B cell (primary cell): ENCODE measurements around the gene THSD4. TPM values are rescaled to one million over a fixed set of nuclear protein-coding genes. Genes with fewer than 3 reads are reported as not detected.

Experiments
- ATAC-seq: fragments of 200-7000 bp; cut with Tn5 transposase; one replicate; pipeline ENCODE4 v1.10.0; 2021; ENCODE audit warnings: low read depth, mild to moderate bottlenecking, moderate number of reproducible peaks, moderate library complexity
- CTCF ChIA-PET: fragments of 350-600 bp; sonication (Branson Sonifier 250); formaldehyde crosslinking; loops from one replicate; lab custom pipeline; 2021; ENCODE audit warnings: antibody characterized with exemption, inconsistent platforms; lab: Charles Lee
- POLR2A ChIA-PET: fragments of 350-600 bp; sonication (Branson Sonifier 250); formaldehyde crosslinking; loops from one replicate; lab custom pipeline; 2021; ENCODE audit warnings: antibody characterized with exemption; lab: Charles Lee
- DNase-seq: peaks from one replicate; pipeline ENCODE4 v3.0.0; 2013
- H2AFZ ChIP-seq: 2 replicates; pipeline ENCODE4 v1.6.1; 2012; ENCODE audit warnings: mild to moderate bottlenecking, low read depth, low read length; ENCODE audit not compliant: insufficient read depth, poor library complexity, severe bottlenecking
- H3K27ac ChIP-seq, 2 donors: 1 replicate in 1 of 2; 2 replicates in 1 of 2; pipeline ENCODE4 v1.5.1; 2012 to 2013; ENCODE audit warnings: low read length in 2 of 2, mild to moderate bottlenecking in 2 of 2, moderate library complexity in 1 of 2
- H3K27me3 ChIP-seq, 4 experiments: fragments of 200-600 bp in 1 of 4; sonication (generic) in 1 of 4; replicated peaks in 1 of 4; 1 replicate in 2 of 4; 2 replicates in 2 of 4; pipeline versions ENCODE4 v1.6.1 to v1.7.0; 2013 to 2016; ENCODE audit warnings: low read length in 3 of 4, mild to moderate bottlenecking in 2 of 4, mixed read lengths in 1 of 4, moderate library complexity in 1 of 4; ENCODE audit not compliant: insufficient read depth in 4 of 4, control insufficient read depth in 3 of 4; ENCODE audit errors: control extremely low read depth in 1 of 4
- H3K36me3 ChIP-seq, 2 experiments: replicated peaks in 1 of 2; 1 replicate in 1 of 2; 2 replicates in 1 of 2; pipeline versions ENCODE4 v1.6.1 to v1.7.1; 2013; ENCODE audit warnings: low read length in 1 of 2; ENCODE audit not compliant: insufficient read depth in 2 of 2, control insufficient read depth in 1 of 2; ENCODE audit errors: control extremely low read depth in 1 of 2, extremely low read depth in 1 of 2
- H3K4me1 ChIP-seq, 2 donors: fragments of 200-600 bp in 1 of 2; sonication (generic) in 1 of 2; 1 replicate in 1 of 2; 2 replicates in 1 of 2; pipeline versions ENCODE4 v1.5.1 to v1.6.1; 2013 to 2017; ENCODE audit warnings: low read length in 2 of 2; ENCODE audit not compliant: control insufficient read depth in 2 of 2, insufficient read depth in 2 of 2
- H3K4me2 ChIP-seq: replicated peaks from 2 replicates; pipeline ENCODE3; 2012; ENCODE audit warnings: mild to moderate bottlenecking, low read depth, low read length; ENCODE audit not compliant: poor library complexity, severe bottlenecking
- H3K4me3 ChIP-seq, 5 experiments: fragments of 200-600 bp in 1 of 5; sonication (generic) in 1 of 5; 1 replicate in 3 of 5; 2 replicates in 2 of 5; pipeline versions ENCODE4 v1.5.1 to v1.7.0; 2011 to 2016; ENCODE audit warnings: low read length in 4 of 5, mild to moderate bottlenecking in 4 of 5, low read depth in 2 of 5, control low read depth in 1 of 5, moderate library complexity in 1 of 5; ENCODE audit not compliant: insufficient read depth in 1 of 5; ENCODE audit errors: control extremely low read depth in 1 of 5, extremely low read depth in 1 of 5
- H3K79me2 ChIP-seq: fragments of 200-600 bp; sonication (generic); one replicate; pipeline ENCODE4 v1.6.0; 2016; ENCODE audit warnings: low read length; ENCODE audit not compliant: control insufficient read depth, insufficient read depth
- H3K9ac ChIP-seq: fragments of 200-600 bp; sonication (generic); 2 replicates; pipeline ENCODE4 v1.6.1; 2017; ENCODE audit warnings: mild to moderate bottlenecking, low read length, moderate library complexity
- H3K9me3 ChIP-seq, 3 donors: one replicate each; pipeline versions ENCODE4 v1.6.1 to v1.7.1; 2013; ENCODE audit warnings: low read length in 2 of 3; ENCODE audit not compliant: control insufficient read depth in 2 of 3, insufficient read depth in 1 of 3; ENCODE audit errors: control extremely low read depth in 1 of 3
- H4K20me1 ChIP-seq: 2 replicates; pipeline ENCODE4 v1.6.0; 2012; ENCODE audit warnings: mild to moderate bottlenecking, low read length; ENCODE audit not compliant: insufficient read depth, control insufficient read depth, poor library complexity, severe bottlenecking
- H3K27ac Mint-ChIP-seq: one replicate; pipeline ENCODE4 v1.8.0; 2021; ENCODE audit warnings: mixed read lengths
- H3K27me3 Mint-ChIP-seq: one replicate; pipeline ENCODE4 v1.8.0; 2021; ENCODE audit warnings: mixed read lengths
- H3K4me1 Mint-ChIP-seq: one replicate; pipeline ENCODE4 v1.8.0; 2021; ENCODE audit warnings: mixed read lengths
- H3K4me3 Mint-ChIP-seq: one replicate; pipeline ENCODE4 v1.8.0; 2021; ENCODE audit warnings: mixed read lengths
- H3K9me3 Mint-ChIP-seq: one replicate; pipeline ENCODE4 v1.8.0; 2022; ENCODE audit warnings: mixed read lengths; ENCODE audit not compliant: insufficient read depth
- CTCF ChIP-seq: fragments of 200-600 bp; IDR thresholded peaks from one replicate; pipeline ENCODE4 v1.8.0; 2022; ENCODE audit warnings: antibody characterized with exemption, mild to moderate bottlenecking
- EZH2 ChIP-seq: IDR thresholded peaks from 2 replicates; pipeline ENCODE4 v1.6.1; 2012; ENCODE audit warnings: borderline replicate concordance, low read depth, mild to moderate bottlenecking, moderate library complexity, low read length; ENCODE audit not compliant: insufficient read depth, poor library complexity, severe bottlenecking
- WGBS: methylation state at CpG from one replicate; pipeline ENCODE4 v1.1.5; 2013; ENCODE audit warnings: missing lambda C conversion rate; ENCODE audit not compliant: insufficient coverage; 5-methylcytosine and 5-hydroxymethylcytosine counted together
- intact Hi-C: fragments of 100-400 bp; cut with micrococcal nuclease; formaldehyde crosslinking; loops from one replicate; pipeline ENCODE4 v1.10.0; 2022
- polyA plus RNA-seq: library from polyadenylated mRNA; depleted of rRNA; stranded (reverse); fragments of >200 nt; gene quantifications from 2 replicates; pipeline ENCODE4 v1.2.3, GENCODE V29; 2012
- total RNA-seq, 2 donors: library from RNA; stranded (reverse); fragments of 120-200 nt in 1 of 2; gene quantifications; 1 replicate in 1 of 2; 2 replicates in 1 of 2; pipeline versions ENCODE4 v1.2.3 to v1.2.4, GENCODE V29; 2013 to 2022

Gene THSD4
- total and polyA plus RNA-seq, 2 donors (not counting 1 experiment from before 2014, with no cell fraction given) = not detected

- WGBS = 77% methylated on average over 1 of the region's 3 CpGs
- no peak for TF ChIP-seq EZH2
- TF ChIP-seq CTCF = no peak
These were observed 133.1 kb downstream of the THSD4 start for GRCh38 chr15:71248386-71248785.

DNA sequence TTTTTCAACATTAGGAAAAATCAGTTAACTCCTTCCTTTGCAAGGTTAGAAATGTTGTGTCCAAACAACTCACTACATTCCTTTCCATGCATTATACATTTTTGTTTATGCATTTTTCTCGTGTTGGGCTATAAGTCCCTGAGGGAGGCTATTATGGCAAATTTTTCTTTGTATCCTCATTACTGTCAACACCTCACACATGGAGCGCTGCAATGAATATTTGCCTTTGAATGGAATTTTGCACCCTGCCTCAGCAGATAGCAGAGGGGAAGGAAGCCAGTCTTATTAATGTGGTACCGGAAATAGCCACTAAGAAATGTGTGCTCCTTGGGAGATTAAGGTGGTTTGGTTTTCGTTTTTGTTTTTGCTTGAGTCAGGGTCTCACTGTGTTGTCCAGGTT is 134.7 kb downstream of the THSD4 start:
- H3K9me3 Mint-ChIP-seq = no peaks in the 10 kb centered on the region
- WGBS = 67% methylated on average over 1 of the region's 4 CpGs
- CTCF ChIA-PET = no interaction called here
- no peak overlapping the region for H2AFZ ChIP-seq
- no peaks in the 10 kb centered on the region for H3K27me3 Mint-ChIP-seq
- no peak overlapping the region for H3K4me2 ChIP-seq
- H3K9me3 ChIP-seq = no peaks in the 10 kb centered on the region
- no peaks in the 10 kb centered on the region for H3K27me3 ChIP-seq
- DNase-seq = no peak
- H3K4me3 Mint-ChIP-seq = no peak overlapping the region
- no peak overlapping the region for H3K4me3 ChIP-seq
- no peaks in the 10 kb centered on the region for H3K79me2 ChIP-seq
- no peak for TF ChIP-seq EZH2
- no peak for TF ChIP-seq CTCF
- no peaks in the 10 kb centered on the region for H3K4me1 Mint-ChIP-seq
- no peak overlapping the region for H3K9ac ChIP-seq
- no peak overlapping the region for H3K27ac Mint-ChIP-seq
- H3K27ac ChIP-seq = no peak overlapping the region
- intact Hi-C loops = no loop called here
- H4K20me1 ChIP-seq = no peaks in the 10 kb centered on the region
- H3K36me3 ChIP-seq = no peaks in the 10 kb centered on the region
- POLR2A ChIA-PET = no interaction called here
- no peaks in the 10 kb centered on the region for H3K4me1 ChIP-seq
- ATAC-seq = no peak

More at GRCh38 chr15:71248386-71248785, 133.1 kb downstream of the THSD4 start:
- intact Hi-C loops = no loop called here
- Histone ChIP-seq H3K27ac (no peak overlapping the region), H3K27me3 (no peaks in the 10 kb centered on the region), H3K79me2 (no peaks in the 10 kb centered on the region), H3K4me2 (no peak overlapping the region), H3K4me3 (no peak overlapping the region), H2AFZ (no peak overlapping the region), H4K20me1 (no peaks in the 10 kb centered on the region), H3K9me3 (no peaks in the 10 kb centered on the region), H3K4me1 (no peaks in the 10 kb centered on the region), H3K36me3 (no peaks in the 10 kb centered on the region), H3K9ac (no peak overlapping the region)
- H3K9me3 Mint-ChIP-seq = no peaks in the 10 kb centered on the region
- CTCF ChIA-PET = no interaction called here
- POLR2A ChIA-PET = no interaction called here
- H3K27me3 Mint-ChIP-seq = no peaks in the 10 kb centered on the region
- DNase-seq = no peak
- H3K27ac Mint-ChIP-seq = no peak overlapping the region
- H3K4me1 Mint-ChIP-seq = no peaks in the 10 kb centered on the region
- no peak for ATAC-seq
- no peak overlapping the region for H3K4me3 Mint-ChIP-seq
